RWPE1 (cell line): ENCODE results near the gene SKP2.
A peak's percentile ranks its signal among the peaks of the same experiment; 100 is the strongest.

ENCODE experiments used
- CTCF ChIA-PET: fragments of 350-600 bp; sonication (Branson Sonifier 250); formaldehyde crosslinking; extraction: SDS; loops from one replicate; lab custom pipeline; 2021; lab: Yijun Ruan, JAX
- POLR2A ChIA-PET: fragments of 400-600 bp; formaldehyde crosslinking; extraction: SDS; loops from one replicate; lab custom pipeline; 2020; ENCODE audit warnings: antibody characterized with exemption; ENCODE audit not compliant: low non-redundant PET; lab: Yijun Ruan, JAX
- DNase-seq: peaks from one replicate; pipeline ENCODE4 v3.0.0; 2012; ENCODE audit warnings: low spot score
- H3K27ac ChIP-seq: fragments of 450-650 bp; 2 replicates; pipeline ENCODE4 v1.5.1; 2017
- TF ChIP-seq, protein P1 (sequence below): fragments of 450-650 bp; conservative IDR thresholded peaks from 2 replicates; pipeline ENCODE4 v1.5.1; 2017; ENCODE audit warnings: low read depth, mild to moderate bottlenecking

SKP2 gene

DNA sequence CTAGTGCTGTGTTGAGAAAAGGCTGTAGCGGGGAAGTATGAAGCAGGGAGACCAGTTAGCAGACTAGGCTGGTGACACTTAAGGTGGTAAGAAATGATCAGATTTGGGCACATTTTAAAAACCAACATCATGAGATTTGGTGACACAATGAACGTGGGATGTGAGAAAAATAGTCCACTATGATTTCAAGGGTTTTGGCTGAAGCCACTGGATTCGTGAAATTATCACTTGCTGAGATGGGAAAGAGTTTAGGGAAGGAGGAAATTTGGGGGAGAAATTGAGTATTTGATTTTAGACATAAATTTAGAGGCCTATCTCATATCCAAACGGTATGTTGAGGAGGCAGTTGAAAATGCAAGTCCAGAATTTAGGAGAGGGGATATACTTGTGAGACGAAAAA, 23.1 kb downstream of the SKP2 start:
- no peak overlapping the region for H3K27ac ChIP-seq
- ChIA-PET POLR2A (no interaction called here), CTCF (interaction anchor here (0.7 kb wide), 1 partner anchor 270 kb away, joined by 3 read pairs; no protein-coding TSS in a partner anchor)
- DNase-seq, result no peak
- TF ChIP-seq, protein P1, sequence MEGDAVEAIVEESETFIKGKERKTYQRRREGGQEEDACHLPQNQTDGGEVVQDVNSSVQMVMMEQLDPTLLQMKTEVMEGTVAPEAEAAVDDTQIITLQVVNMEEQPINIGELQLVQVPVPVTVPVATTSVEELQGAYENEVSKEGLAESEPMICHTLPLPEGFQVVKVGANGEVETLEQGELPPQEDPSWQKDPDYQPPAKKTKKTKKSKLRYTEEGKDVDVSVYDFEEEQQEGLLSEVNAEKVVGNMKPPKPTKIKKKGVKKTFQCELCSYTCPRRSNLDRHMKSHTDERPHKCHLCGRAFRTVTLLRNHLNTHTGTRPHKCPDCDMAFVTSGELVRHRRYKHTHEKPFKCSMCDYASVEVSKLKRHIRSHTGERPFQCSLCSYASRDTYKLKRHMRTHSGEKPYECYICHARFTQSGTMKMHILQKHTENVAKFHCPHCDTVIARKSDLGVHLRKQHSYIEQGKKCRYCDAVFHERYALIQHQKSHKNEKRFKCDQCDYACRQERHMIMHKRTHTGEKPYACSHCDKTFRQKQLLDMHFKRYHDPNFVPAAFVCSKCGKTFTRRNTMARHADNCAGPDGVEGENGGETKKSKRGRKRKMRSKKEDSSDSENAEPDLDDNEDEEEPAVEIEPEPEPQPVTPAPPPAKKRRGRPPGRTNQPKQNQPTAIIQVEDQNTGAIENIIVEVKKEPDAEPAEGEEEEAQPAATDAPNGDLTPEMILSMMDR, result no peak

- CTCF ChIA-PET, result interaction anchor here (0.6 to 0.7 kb wide), 3 partner anchors 48 to 518 kb away, joined by 4 to 8 read pairs (median 6); no protein-coding TSS in a partner anchor
- DNase-seq, result no peak
- POLR2A ChIA-PET, result no interaction called here
- H3K27ac ChIP-seq, result no peak overlapping the region
- TF ChIP-seq, protein P1, result no peak
Observed at GRCh38 chr5:36177154-36177553, 25.2 kb downstream of the SKP2 start.

DNA sequence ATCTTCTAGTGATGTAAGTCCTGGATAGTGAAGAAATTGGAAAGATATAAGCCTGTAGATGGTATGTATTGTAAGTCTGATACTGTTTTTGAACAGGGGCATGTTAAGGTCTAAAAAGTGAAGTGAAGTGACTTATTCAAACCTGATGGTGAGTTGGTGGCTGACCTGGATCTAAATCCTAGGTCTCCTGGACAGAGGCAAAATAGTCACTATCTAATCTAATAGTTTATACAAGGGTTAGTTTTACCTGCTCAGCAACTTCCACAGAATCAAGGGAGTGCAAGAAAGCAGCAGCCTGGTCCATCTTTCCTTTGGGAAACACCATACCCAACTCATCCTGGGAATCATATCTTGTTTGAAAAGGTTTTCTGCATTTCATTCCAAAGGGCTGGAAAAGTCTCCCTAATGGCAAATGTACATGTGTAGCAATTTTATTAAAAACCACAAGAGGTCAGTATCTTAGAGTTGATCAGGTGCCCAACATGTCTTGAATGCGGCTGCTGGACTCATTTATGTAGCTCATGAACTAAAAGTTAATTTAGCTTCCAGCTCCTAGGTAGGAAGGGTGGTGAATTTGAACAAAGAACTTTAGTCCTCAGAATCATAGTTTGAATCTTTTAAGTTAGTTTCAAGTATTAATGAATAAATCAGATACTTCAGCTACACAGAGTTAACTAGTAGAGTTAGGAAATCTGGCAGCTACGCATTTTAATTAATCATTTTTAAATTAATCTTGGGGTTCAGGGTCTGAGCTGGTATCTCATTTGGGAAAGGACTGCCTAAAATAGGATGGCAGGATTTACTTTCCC, 26.0 kb downstream of the SKP2 start:
- no peak overlapping the region for H3K27ac ChIP-seq
- ChIA-PET POLR2A (no interaction called here), CTCF (interaction anchor here (0.5 to 1.6 kb wide), 8 partner anchors 49 to 1040 kb away, joined by 3 to 8 read pairs (median 6); no protein-coding TSS in a partner anchor)
- peak; percentile 41 for DNase-seq
- TF ChIP-seq, protein P1, result peak; percentile 80

DNA sequence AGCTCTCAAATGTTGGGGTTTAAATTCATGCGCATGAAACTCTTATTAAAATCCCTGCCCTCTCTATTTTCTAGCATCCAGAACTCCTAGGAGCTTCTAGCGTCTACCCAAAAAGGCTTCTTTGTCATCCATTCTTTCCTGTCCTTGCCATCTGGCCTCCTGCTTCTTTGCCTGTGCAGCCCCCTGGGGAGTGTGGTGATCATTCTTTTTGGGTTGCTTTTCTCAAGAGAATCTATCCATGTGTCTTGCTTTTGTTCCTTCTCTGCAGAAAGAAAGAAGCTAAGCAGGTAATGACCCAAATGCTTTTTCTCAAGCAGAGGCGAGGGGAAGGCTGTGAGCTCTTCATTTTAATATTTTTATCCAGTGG, 26.6 kb downstream of the SKP2 start:
- DNase-seq, result no peak
- CTCF ChIA-PET, result interaction anchor here (0.5 to 1.6 kb wide), 7 partner anchors 49 to 1039 kb away, joined by 3 to 6 read pairs (median 5); no protein-coding TSS in a partner anchor
- H3K27ac ChIP-seq, result no peak overlapping the region
- POLR2A ChIA-PET, result no interaction called here
- TF ChIP-seq, protein P1, result no peak

DNA sequence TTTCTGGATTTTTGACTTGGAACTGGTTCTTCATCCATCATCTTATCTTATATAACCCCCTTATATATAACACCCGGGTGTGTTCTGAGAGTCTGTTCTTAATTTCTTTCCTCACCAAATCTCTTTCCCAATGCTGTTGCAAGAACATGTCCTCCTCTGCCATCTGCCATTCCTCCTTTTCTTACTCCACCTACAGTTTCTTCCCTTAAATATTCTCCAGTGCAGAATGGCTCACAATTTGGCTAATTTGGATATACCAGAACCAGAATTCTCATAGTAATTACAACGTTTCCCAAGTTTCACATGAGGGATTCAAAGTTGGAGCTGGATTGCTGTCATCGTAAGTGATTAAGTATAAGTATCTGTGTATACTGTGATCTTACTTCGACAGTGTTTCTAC, 28.0 kb downstream of the SKP2 start:
- POLR2A ChIA-PET, result no interaction called here
- no peak for DNase-seq
- no peak overlapping the region for H3K27ac ChIP-seq
- TF ChIP-seq, protein P1, result no peak
- CTCF ChIA-PET, result no interaction called here

GRCh38 chr5:36180556-36181350, 28.8 kb downstream of the SKP2 start:
- TF ChIP-seq, protein P1, result no peak

More at GRCh38 chr5:36180556-36181350, 28.8 kb downstream of the SKP2 start:
- DNase-seq, result no peak
- ChIA-PET POLR2A (no interaction called here), CTCF (no interaction called here)
- no peak overlapping the region for H3K27ac ChIP-seq
